ENCODE results near the gene OS9.

OS9 gene

DNA sequence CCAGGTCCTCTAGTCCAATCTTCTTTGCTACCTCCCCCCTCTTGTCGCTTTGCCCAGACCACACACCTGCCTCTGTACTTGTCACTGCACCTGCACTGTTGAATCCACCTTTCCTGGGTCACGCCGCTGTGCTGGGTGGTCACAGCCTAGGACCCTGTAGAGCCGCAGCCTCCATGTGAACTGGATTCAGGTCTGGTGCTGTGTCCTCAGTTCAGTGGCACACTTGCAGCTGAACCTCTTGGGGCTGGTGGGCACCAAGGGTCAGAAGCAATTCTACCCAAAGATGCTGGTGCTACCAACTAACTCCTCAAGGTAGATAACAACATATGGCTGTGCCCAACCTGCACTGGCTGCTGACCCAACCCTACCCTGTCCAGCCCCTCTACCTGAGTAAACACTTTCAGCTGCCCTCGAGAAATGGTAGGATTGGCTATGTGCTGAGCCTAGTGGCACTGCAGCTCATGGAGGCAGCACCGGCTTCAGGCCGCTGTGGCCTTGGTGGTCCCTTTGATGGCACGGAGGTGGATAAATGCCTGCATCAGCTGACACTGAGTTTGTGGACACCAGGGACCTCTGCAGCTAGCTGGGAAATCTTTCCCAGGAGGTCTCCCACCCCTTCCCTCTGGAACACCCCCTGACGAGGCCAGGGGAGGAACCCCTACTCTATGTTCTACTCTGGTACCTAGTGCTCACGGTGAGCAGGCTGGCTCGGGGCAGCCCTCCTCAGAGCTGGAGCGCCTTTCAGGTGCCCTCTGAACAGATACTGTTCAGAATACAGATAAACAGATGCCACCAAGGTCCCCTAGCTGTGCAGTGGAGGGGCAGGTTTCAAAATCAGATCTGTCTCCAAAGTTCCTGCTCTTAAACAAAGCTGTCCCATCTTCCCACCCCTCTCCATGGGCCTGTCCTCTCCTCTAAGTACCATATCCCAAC lies 30.3 kb downstream of the OS9 start:
- no peak for DNase-seq

GRCh38 chr12:57724936-57725740 lies 31.2 kb downstream of the OS9 start:
- no peak for DNase-seq

- DNase-seq, result no peak
Observed at GRCh38 chr12:57725851-57726150, 31.9 kb downstream of the OS9 start.

GRCh38 chr12:57726151-57726883 lies 32.4 kb downstream of the OS9 start:
- peak; percentile 76 to 95 for DNase-seq

GRCh38 chr12:57726884-57727757 lies 33.2 kb downstream of the OS9 start:
- peak in 1 of 2 experiments; percentile 69 for DNase-seq

DNA sequence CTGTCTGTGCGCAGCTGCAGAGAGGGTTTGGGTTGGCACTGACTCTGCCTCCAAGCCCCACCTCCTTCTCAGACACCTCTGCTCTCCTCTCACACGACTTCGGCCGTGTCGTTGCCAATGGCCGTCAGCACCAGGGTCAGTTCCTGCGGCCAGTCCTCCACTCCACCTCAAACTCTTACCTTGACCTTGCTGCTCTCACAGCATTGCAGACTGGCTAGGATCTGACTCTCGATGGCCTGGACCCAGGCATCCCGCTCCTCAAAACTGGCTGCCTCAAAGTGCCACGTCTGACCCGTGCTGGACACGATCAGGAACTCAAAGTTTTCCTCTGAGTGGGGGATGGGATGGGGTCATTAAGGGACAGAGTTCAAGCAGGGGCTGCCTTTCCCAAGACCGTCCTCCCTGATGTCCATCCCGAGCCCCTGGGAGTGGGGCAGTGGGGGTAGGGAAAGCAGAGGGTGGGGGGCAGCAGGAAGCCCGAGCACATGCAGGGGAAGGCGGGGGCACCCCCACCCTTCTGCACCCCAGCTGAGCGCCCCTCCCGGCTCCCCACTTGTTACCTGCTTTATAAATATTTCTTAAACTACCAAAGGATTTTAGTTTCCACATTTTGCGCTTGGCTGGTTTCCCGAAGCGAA lies 33.9 kb downstream of the OS9 start:
- no peak for DNase-seq

DNA sequence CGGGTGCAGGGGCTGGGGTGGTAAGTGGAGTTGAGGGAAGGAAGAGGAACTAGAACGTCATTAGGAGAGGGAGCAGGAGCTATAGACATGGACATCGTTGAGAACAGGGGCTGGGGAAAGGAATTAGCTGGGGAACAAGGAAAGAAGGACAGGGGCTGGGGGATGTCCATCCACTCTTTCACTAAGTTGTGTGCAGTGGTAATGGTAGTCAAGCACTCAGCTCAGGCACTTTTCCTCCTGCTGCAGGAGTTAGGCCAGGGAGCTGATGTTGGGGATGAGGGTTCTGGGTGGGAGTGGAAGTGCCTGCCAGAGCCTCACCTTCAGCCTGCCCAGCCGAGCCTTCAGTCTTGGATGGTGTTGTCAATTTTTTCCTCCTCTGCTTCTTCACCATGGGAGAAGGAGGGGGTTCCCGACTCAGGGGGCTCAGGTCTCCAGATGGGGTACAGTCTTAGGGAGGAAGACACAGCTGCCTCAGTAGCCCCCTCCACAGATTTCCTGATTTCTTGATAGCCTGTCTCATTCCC lies 35.5 kb downstream of the OS9 start:
- DNase-seq, result no peak

- DNase-seq, result no peak
Observed at GRCh38 chr12:57730336-57731067, 36.6 kb downstream of the OS9 start.

DNA sequence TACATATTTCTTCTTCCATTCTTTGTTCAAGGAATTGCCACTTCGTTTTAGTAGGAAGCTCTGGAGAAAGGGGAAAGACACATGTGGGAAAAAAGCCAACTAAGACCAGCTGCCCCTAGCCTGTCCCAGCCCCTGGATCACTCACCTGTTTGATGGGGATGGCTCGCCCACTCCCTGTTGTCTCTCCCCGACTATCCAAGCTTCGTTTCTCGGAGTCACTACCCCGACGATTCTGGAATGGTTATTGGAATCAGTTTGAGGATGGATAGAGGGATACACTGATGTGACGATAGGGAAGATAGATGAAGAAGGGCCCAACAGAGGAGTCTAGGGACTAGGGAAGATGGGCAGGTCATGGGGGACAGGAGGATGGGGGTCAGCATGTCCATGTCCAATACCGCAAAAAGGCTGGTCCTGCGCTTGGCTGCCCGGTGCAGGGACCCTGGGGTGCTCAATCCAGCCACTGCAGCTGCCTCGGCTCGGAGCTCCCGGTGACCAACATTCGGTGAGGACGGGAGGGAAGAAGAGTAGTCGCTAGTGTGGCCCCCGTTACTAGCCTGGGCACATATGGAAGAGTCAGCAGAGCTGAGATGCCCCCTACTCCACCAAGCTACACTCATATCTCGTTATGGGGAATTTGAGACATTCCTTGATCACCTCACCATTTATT lies 37.6 kb downstream of the OS9 start:
- no peak for DNase-seq

DNA sequence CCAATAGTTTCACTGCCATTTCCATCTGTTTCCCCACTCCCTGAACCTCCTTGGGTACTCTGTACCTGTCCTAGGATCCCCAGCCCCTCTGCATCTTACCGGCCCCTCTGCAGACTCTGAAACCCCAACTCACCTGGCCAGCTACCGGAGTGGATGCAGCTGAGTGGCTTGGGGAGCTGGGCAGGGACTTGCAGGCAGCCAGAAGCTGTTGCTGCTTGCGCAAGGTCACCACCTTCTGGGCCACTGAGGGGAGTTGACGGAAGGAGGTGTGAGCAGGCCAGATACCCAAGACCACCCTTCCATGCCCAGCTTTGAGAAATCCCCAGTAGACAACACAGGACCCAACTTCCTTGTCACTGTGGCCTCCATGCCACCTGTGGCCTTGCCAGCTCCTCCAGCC lies 38.3 kb downstream of the OS9 start:
- DNase-seq, result no peak

DNA sequence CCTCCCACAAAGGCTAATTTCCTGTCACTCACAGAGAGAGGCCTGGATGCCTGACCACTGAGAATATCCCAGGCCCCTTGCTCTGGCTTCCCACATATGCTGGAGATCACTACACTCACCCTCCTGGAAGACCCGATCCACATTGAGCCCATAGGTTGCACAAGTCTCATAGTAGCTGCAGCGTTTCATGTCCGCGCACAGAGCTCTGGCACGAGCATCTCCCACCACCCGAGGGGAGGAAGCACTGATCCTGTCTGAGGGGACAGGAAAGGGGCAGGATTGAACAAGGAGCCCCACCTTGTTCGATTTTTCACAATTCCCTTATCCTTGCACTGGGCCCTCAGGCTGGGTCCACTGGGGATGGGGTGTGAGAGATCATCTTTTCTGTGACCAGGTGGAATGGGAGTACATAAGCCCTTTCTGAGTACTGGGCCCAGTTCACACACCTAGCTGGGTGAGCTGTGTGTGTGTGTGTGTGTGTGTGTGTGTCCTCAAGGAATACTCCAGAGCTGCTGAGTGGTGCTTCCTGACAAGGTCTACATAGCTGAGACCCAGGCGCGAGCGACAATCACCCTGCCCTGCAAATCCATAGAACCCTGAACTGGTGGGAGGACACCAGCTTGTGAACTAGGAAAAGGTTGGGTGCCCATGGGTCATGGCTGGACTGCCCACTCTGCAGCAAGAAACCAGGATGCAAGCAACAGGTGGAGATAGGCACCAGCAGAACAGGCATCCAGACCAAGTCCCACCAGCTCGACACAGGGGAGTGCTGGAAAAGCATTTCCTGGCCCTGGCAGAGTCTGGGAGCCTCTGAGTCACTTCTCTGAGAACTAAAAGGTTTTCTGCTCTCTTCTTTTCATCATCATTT lies 39.0 kb downstream of the OS9 start:
- no peak for DNase-seq

DNA sequence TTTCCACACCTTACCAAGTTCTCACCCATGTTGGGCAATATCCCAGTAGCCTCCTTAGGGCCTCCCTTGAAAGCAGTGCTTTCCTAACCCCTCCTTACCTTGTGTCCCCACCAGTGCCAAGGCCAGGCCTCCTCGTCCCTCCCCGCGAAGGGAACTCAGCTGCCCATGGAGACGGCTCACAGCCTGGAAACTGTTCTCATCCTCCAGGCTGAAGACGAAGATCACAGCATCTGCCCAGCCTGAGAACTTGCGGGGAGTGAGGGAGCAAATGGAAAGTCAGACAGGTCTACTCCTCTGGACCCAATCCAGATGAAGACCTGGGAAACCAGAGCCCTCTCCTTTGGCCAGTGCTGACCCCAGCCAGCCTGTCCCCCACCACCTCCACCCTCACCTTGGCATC lies 40.0 kb downstream of the OS9 start:
- no peak for DNase-seq

GRCh38 chr12:57734591-57734990 lies 40.7 kb downstream of the OS9 start:
- DNase-seq, result no peak

DNA sequence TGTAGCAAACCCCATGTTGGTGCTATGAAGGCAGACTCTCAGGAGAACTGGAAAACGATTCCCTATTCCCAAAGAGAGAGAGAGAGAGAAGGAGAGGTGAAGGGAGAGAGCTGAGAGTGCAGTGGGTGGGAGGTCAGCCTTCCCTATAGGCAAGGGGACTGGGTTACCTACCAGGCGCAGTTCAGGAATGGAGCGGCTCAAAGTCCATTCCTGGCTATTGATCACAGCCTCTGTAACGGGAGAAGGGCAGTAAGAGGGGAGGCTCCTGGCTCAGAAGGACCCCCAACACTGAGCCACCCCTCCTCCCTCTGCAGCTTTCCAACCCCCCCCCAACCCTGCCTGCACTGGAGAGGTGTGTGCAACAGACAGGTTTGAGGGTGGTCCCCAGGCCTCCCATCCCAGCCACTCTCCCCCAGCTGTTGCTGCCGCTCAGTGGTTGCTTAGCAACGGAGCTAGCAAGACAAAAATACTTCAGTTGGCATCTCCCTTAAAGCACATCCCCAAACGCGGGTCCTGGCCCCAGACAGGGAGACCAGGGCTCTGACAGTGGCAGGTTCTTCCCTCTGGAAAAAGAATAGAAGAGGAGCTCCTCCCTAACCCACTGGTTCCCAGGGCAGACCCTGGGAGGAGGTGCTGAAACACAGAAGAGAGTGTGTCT lies 41.4 kb downstream of the OS9 start:
- DNase-seq, result peak in 1 of 2 experiments; percentile 35

DNA sequence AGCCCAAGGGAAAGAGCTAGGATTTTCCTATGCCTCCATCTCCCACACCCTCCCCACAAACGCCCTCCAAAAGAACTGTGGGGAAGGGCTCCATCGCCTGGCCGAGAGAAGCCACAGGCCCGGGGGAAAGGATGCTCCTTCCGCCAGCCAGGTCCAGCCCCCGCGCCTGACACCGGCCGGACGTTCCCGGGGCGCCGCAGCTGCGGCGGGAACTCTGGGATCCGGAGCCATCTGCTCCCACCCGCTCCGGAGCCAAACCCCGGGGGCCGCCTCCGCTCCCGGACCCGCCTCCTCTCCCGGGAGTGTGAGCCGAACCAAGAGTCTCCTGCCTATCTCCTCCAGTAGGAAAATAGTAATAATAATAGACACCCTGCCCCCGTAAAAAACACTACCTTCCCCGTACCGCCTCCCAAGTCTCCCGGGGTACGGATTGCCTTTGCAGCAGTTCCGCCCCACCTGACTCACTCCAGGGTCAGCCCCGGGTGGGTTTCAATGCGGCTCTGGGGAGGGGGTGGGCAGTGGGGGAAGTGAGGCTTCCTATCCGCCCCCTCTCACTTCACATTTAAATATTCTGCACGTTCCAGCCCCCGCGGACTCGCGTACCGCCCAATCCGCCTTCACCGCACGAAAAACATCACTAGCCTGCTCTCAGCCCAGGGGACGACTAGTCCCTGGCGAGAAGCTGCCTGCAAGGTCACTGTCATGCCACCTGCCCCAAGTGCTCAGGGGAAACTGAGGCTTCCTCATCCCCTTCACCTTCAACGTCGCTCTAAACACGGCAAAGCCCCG lies 42.2 kb downstream of the OS9 start:
- peak in 1 of 2 experiments; percentile 72 for DNase-seq

DNA sequence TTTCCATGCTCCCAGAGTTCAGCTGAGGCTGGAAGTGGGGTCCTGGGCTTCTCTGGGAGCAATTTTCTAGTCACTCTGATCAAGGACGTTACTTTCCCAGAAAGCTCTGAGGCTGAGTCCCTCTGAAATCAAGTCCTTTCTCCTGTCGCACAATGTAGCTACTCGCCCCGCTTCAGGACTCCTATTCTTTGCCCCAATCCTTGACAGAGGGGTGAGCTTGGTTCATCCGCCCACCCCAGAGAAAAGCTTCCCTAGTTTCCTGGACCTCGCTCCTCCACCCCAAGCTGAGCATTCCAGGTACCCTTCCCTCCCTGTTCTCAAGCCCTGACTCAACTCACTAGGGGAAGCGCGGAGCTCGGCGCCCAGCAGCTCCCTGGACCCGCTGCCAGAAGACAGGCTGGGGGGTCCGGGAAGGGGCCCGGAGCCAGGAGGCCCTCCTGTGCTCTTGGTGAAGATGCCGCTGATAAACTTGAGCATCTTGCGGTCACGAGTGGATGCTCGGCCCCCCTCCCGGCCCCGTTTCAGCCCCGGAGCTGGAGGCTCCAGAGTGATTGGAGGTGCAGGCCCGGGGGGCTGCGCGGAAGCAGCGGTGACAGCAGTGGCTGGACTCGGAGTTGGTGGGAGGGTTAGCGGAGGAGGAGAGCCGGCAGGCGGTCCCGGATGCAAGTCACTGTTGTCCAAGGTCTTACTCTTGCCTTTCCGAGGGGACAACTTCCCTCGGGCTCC lies 43.0 kb downstream of the OS9 start:
- peak in 1 of 2 experiments; percentile 52 for DNase-seq

Measured in NCI-H526 (cell line).